Erythroblast (primary cell): Measurements from ENCODE around the gene NOS3.

Source experiments
- GATA1 ChIP-seq: IDR thresholded peaks from 2 replicates; pipeline ENCODE4 v1.6.1; 2011; ENCODE audit warnings: low read depth, mild to moderate bottlenecking, control low read depth, low read length, moderate library complexity
- POLR2A ChIP-seq: IDR thresholded peaks from 2 replicates; pipeline ENCODE4 v1.6.1; 2011; ENCODE audit warnings: mild to moderate bottlenecking, low read length

GRCh38 chr7:150980663-150981062 is 10.2 kb upstream of the NOS3 start:
- TF ChIP-seq POLR2A: no peak
- no peak for TF ChIP-seq GATA1
